IPS DF 4.7 (cell line): ENCODE data around the gene ZNF628.

Source experiments
- DNase-seq: peaks from one replicate; pipeline ENCODE4 v3.0.0-alpha.2; 2013; ENCODE audit warnings: low spot score; ENCODE audit errors: extremely low read depth

Gene ZNF628

DNA sequence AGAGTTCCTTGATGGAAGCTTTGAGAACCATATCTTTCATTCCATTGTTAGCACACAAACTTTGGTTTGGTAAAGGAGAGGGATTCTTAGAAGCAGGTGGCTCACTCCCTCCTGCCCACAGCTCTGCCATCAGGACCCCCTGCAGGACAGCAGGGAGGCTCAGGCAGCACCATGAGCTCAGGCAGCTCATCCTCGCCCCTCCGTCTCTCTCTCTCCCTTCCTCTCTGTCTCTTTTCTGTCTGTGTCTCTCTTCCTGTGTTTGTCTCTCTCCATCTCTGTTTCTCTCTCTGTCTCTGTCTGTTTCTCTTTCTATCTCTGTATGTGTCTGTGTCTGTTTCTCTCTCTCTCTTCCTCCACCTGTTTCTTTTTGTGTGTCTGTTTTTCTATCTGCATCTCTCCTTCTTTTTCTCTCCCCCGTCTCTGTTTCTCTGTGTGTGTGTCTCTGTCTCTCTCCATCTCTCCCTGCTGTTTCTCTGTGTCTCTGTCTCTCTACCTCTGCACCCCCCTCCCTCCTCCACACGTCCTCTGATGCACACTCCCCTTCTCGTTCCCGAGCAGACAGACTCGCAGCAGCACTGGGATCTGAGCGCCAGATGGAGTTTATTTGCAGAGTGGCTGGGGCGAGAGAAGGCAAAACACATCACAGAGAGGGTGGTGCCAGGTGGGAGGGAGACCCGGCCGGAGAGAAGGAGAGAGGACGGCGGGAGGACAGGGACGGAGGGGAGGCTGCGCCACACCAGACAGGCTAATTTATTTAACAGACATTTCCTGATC is 51.8 kb downstream of the ZNF628 start:
- DNase-seq, result no peak

- no peak for DNase-seq
Observed at GRCh38 chr19:55529636-55530234, 53.3 kb downstream of the ZNF628 start.

GRCh38 chr19:55530996-55531395 is 54.6 kb downstream of the ZNF628 start:
- DNase-seq, result no peak
